ENCODE measurements around the gene GTPBP3.
A peak's percentile ranks its signal among the peaks of the same experiment; 100 is the strongest.

GTPBP3 gene

GRCh38 chr19:17309965-17310461, 27.3 kb upstream of the GTPBP3 start:
- H3K27ac ChIP-seq = peak overlapping the region; percentile 77 to 86
- peak overlapping the region; percentile 82 for H3K4me3 ChIP-seq
- no peak for TF ChIP-seq CTCF (IDR thresholded peaks at IDR 0.05)
- no peak for DNase-seq (ENCODE audit: low spot score)

- no peak for TF ChIP-seq CTCF (IDR thresholded peaks at IDR 0.05)
- no peak for DNase-seq (ENCODE audit: low spot score)
- no peak overlapping the region for H3K27ac ChIP-seq
- H3K4me3 ChIP-seq = no peak overlapping the region
These were observed 25.7 kb upstream of the GTPBP3 start for GRCh38 chr19:17311455-17312188.

- H3K4me3 ChIP-seq = no peak overlapping the region
- no peak for DNase-seq (ENCODE audit: low spot score)
- TF ChIP-seq CTCF (IDR thresholded peaks at IDR 0.05) = no peak
- no peak overlapping the region for H3K27ac ChIP-seq
These were observed 24.9 kb upstream of the GTPBP3 start for GRCh38 chr19:17312189-17313113.

- H3K27ac ChIP-seq = no peak overlapping the region
- no peak overlapping the region for H3K4me3 ChIP-seq
- no peak for TF ChIP-seq CTCF (IDR thresholded peaks at IDR 0.05)
- DNase-seq (ENCODE audit: low spot score) = no peak
These were observed 23.3 kb upstream of the GTPBP3 start for GRCh38 chr19:17314007-17314593.

- no peak for DNase-seq (ENCODE audit: low spot score)
- TF ChIP-seq CTCF (IDR thresholded peaks at IDR 0.05) = no peak
- H3K4me3 ChIP-seq = no peak overlapping the region
- no peak overlapping the region for H3K27ac ChIP-seq
These were observed 18.4 kb upstream of the GTPBP3 start for GRCh38 chr19:17318966-17319365.

- TF ChIP-seq CTCF (IDR thresholded peaks at IDR 0.05) = no peak
- no peak overlapping the region for H3K27ac ChIP-seq
These were observed 17.7 kb upstream of the GTPBP3 start for GRCh38 chr19:17319473-17320238.

More at GRCh38 chr19:17319473-17320238, 17.7 kb upstream of the GTPBP3 start:
- H3K4me3 ChIP-seq = no peak overlapping the region
- no peak for DNase-seq (ENCODE audit: low spot score)

Measured in coronary artery (tissue), 2 donors.